OCI-LY1 (cell line): ENCODE data around the gene AGO1.

Source experiments
- H2AFZ ChIP-seq: fragments of 200-600 bp; sonication (generic), shearing (Covaris generic); 2 replicates; pipeline ENCODE4 v1.6.0; 2014; ENCODE audit warnings: antibody characterized with exemption, mild to moderate bottlenecking, low read length
- H3F3A ChIP-seq: fragments of 200-600 bp; sonication (generic), shearing (Covaris generic); 2 replicates; pipeline ENCODE4 v1.6.0; 2014; ENCODE audit warnings: mild to moderate bottlenecking, antibody characterized with exemption, low read length, moderate library complexity; ENCODE audit not compliant: insufficient read depth
- H3K27ac ChIP-seq: fragments of 200-600 bp; sonication (generic); 2 replicates; pipeline ENCODE4 v1.5.1; 2014; ENCODE audit warnings: low read length, mixed run types, mild to moderate bottlenecking, low read depth; ENCODE audit not compliant: poor library complexity, severe bottlenecking
- H3K27me3 ChIP-seq: fragments of 200-600 bp; sonication (generic); 2 replicates; pipeline ENCODE4 v1.6.0; 2014; ENCODE audit warnings: antibody characterized with exemption, mild to moderate bottlenecking, low read length, moderate library complexity; ENCODE audit not compliant: insufficient read depth
- H3K36me3 ChIP-seq: fragments of 200-600 bp; sonication (generic); 2 replicates; pipeline ENCODE4 v1.6.1; 2014; ENCODE audit warnings: mild to moderate bottlenecking, antibody characterized with exemption, low read length, moderate library complexity, mixed read lengths; ENCODE audit not compliant: insufficient read depth
- H3K4me1 ChIP-seq: fragments of 200-600 bp; sonication (generic); 2 replicates; pipeline ENCODE4 v1.5.1; 2014; ENCODE audit warnings: mild to moderate bottlenecking, low read length, moderate library complexity; ENCODE audit not compliant: insufficient read depth, severe bottlenecking
- H3K4me2 ChIP-seq: fragments of 200-600 bp; sonication (generic), shearing (Covaris generic); 2 replicates; pipeline ENCODE4 v1.6.1; 2014; ENCODE audit warnings: low read length
- H3K4me3 ChIP-seq: fragments of 200-600 bp; sonication (generic); 2 replicates; pipeline ENCODE4 v1.5.1; 2014; ENCODE audit warnings: low read length, low read depth, mild to moderate bottlenecking, mixed read lengths; ENCODE audit not compliant: poor library complexity, severe bottlenecking
- H3K79me2 ChIP-seq: fragments of 200-600 bp; shearing (Covaris generic); 2 replicates; pipeline ENCODE4 v1.6.1; 2016; ENCODE audit warnings: mixed run types, low read length, mixed read lengths; ENCODE audit not compliant: insufficient read depth
- H3K9ac ChIP-seq: fragments of 200-600 bp; sonication (generic), shearing (Covaris generic); 2 replicates; pipeline ENCODE4 v1.6.1; 2014; ENCODE audit warnings: mild to moderate bottlenecking, low read length, mixed read lengths
- H3K9me2 ChIP-seq: fragments of 200-600 bp; sonication (generic), shearing (Covaris generic); 2 replicates; pipeline ENCODE4 v1.6.1; 2014; ENCODE audit warnings: low read depth, mild to moderate bottlenecking, low read length, mixed read lengths
- H3K9me3 ChIP-seq: fragments of 200-600 bp; shearing (Covaris generic); 2 replicates; pipeline ENCODE4 v1.6.1; 2014; ENCODE audit warnings: low read length, mixed read lengths
- H4K20me1 ChIP-seq: fragments of 200-600 bp; sonication (generic), shearing (Covaris generic); 2 replicates; pipeline ENCODE4 v1.6.0; 2016; ENCODE audit warnings: mild to moderate bottlenecking, low read length; ENCODE audit not compliant: insufficient read depth
- EZH2 ChIP-seq: fragments of 200-600 bp; sonication (generic), shearing (Covaris generic); IDR thresholded peaks from 2 replicates; pipeline ENCODE4 v1.8.0; 2017; ENCODE audit warnings: borderline replicate concordance, mixed run types, mild to moderate bottlenecking, antibody characterized with exemption, low read length, moderate library complexity, mixed read lengths
- TF ChIP-seq, protein P1 (sequence below): fragments of 200-600 bp; sonication (generic), shearing (Covaris generic); IDR thresholded peaks from 2 replicates; pipeline ENCODE4 v1.5.1; 2017; ENCODE audit warnings: mild to moderate bottlenecking, antibody characterized with exemption, low read length, moderate library complexity, mixed read lengths

The AGO1 gene

DNA sequence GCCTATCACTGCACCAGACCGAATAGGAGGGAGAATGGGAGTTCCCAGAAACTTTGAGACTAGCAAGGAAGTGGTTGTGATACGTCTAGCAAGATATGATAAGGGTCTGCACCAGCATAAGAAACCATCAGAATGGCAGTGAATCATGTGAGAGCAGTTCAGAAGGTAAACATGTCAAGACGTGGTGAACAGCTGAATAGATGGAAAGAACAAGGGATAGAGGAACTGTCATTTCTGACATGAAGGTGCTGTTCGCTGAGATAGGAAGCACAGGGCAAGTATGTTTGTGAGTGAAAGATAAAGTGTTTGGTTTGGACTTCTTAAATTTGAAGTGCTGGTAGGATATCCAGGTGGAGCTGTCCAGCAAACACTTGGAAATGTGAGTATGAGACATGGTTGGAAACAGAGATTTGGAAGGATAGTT lies 1.1 kb upstream of the AGO1 start:
- Histone ChIP-seq H3K27me3 (no peaks in the 10 kb centered on the region), H3F3A (peaks cover 4% of the 10 kb centered on the region; the same call in 1 of the 2 replicates), H2AFZ (no peak overlapping the region), H3K9me3 (no peaks in the 10 kb centered on the region), H3K79me2 (peaks cover 4% of the 10 kb centered on the region; the same call in 1 of the 2 replicates), H3K4me1 (peaks cover 26% of the 10 kb centered on the region), H3K4me2 (no peak overlapping the region), H4K20me1 (no peaks in the 10 kb centered on the region), H3K36me3 (no peaks in the 10 kb centered on the region), H3K9ac (no peak overlapping the region), H3K9me2 (no peaks in the 10 kb centered on the region), H3K4me3 (no peak overlapping the region), H3K27ac (no peak overlapping the region)
- TF ChIP-seq, protein P1, sequence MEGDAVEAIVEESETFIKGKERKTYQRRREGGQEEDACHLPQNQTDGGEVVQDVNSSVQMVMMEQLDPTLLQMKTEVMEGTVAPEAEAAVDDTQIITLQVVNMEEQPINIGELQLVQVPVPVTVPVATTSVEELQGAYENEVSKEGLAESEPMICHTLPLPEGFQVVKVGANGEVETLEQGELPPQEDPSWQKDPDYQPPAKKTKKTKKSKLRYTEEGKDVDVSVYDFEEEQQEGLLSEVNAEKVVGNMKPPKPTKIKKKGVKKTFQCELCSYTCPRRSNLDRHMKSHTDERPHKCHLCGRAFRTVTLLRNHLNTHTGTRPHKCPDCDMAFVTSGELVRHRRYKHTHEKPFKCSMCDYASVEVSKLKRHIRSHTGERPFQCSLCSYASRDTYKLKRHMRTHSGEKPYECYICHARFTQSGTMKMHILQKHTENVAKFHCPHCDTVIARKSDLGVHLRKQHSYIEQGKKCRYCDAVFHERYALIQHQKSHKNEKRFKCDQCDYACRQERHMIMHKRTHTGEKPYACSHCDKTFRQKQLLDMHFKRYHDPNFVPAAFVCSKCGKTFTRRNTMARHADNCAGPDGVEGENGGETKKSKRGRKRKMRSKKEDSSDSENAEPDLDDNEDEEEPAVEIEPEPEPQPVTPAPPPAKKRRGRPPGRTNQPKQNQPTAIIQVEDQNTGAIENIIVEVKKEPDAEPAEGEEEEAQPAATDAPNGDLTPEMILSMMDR, result no peak
- no peak for TF ChIP-seq EZH2

DNA sequence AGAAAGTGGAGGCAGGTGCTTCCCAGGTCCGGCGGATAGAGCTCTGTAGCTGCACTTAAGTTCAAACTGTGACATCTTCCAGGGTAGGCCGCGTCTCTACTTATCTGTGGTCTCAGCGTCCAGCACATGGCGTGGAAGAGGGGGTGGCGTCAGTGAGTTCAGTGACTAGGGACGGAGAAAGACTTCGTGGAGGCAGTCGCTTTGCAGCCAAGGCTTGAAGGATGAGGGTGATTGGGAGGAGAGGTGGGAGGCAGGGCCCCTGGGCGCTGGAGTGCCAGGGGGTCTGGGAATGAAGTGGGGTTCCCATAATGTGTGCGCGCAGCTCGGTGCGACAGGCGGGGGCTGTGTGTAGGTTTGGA lies 444 bp upstream of the AGO1 start:
- Histone ChIP-seq H3K4me3 (peak overlapping the region; percentile 99), H4K20me1 (no peaks in the 10 kb centered on the region), H3K4me2 (peak overlapping the region; percentile 34; the same call in 1 of the 2 replicates), H3K9me2 (no peaks in the 10 kb centered on the region), H3K79me2 (peaks cover 4% of the 10 kb centered on the region; the same call in 1 of the 2 replicates), H2AFZ (no peak overlapping the region), H3K36me3 (no peaks in the 10 kb centered on the region), H3K27me3 (no peaks in the 10 kb centered on the region), H3K9me3 (no peaks in the 10 kb centered on the region), H3K9ac (no peak overlapping the region; the same call in 1 of the 2 replicates), H3K4me1 (peaks cover 33% of the 10 kb centered on the region), H3F3A (peaks cover 4% of the 10 kb centered on the region; the same call in 1 of the 2 replicates), H3K27ac (no peak overlapping the region)
- TF ChIP-seq EZH2, result no peak
- TF ChIP-seq, protein P1, result no peak

DNA sequence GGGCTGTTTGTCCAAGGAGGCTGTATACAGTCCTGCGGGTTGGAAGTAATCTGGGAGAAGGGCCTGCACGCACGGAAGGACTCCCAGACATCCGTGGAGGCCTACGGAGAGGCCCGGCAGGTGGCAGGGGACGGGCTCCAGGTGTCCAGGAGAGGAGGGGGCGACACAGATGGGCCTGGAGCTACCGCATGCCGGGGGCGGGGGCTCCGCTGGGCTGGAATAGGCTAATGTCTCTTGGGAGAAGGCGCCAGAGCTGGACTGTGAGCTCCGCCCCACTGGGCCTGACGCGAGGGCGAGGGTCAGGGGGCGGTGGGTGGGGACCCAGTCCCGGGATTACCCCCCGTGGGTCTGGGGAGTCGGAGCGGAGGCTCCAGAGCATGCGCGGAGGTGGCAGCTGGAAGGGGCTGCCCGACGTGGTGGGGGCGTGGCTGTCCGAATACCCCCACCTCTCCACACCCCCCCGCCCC lies 659 bp downstream of the AGO1 start:
- peaks cover 34% of the 10 kb centered on the region for H3K4me1 ChIP-seq
- peak overlapping the region; percentile 97 for H3K4me2 ChIP-seq
- H3K4me3 ChIP-seq, result peak overlapping the region; percentile 99
- peak overlapping the region; percentile 96 for H3K9ac ChIP-seq
- peak overlapping the region; percentile 93; the same call in 1 of the 2 replicates for H2AFZ ChIP-seq
- H3K79me2 ChIP-seq, result peaks cover 4% of the 10 kb centered on the region; the same call in 1 of the 2 replicates
- H4K20me1 ChIP-seq, result no peaks in the 10 kb centered on the region
- peaks cover 5% of the 10 kb centered on the region; the same call in 1 of the 2 replicates for H3K36me3 ChIP-seq
- peak overlapping the region; percentile 39 for H3K27ac ChIP-seq
- H3F3A ChIP-seq, result peaks cover 4% of the 10 kb centered on the region; the same call in 1 of the 2 replicates
- no peaks in the 10 kb centered on the region for H3K9me2 ChIP-seq
- TF ChIP-seq, protein P1, result no peak
- TF ChIP-seq EZH2, result no peak
- no peaks in the 10 kb centered on the region for H3K27me3 ChIP-seq
- H3K9me3 ChIP-seq, result no peaks in the 10 kb centered on the region
